HL-60 (cell line): ENCODE results near the gene HECTD4.

Source experiments
- CTCF ChIP-seq: IDR thresholded peaks from one replicate; pipeline ENCODE4 v1.5.1; 2011; ENCODE audit warnings: low read length, control low read depth, inconsistent platforms; ENCODE audit not compliant: insufficient read depth
- GABPA ChIP-seq: IDR thresholded peaks from 2 replicates; pipeline ENCODE4 v1.6.1; 2012; ENCODE audit warnings: low read depth
- POLR2AphosphoS5 ChIP-seq: IDR thresholded peaks from 2 replicates; pipeline ENCODE4 v1.6.1; 2012; ENCODE audit warnings: low read depth
- SPI1 ChIP-seq: IDR thresholded peaks from 2 replicates; pipeline ENCODE4 v1.6.1; 2012; ENCODE audit warnings: low read depth, mild to moderate bottlenecking, borderline replicate concordance
- TF ChIP-seq, protein P1 (sequence below): IDR thresholded peaks from 2 replicates; pipeline ENCODE4 v1.6.1; 2012; ENCODE audit warnings: low read depth; ENCODE audit not compliant: insufficient replicate concordance

GRCh38 chr12:112191201-112191600 lies 191.0 kb downstream of the HECTD4 start:
- TF ChIP-seq CTCF (no peak), POLR2AphosphoS5 (no peak), SPI1 (no peak), GABPA (no peak)
- TF ChIP-seq, protein P1, sequence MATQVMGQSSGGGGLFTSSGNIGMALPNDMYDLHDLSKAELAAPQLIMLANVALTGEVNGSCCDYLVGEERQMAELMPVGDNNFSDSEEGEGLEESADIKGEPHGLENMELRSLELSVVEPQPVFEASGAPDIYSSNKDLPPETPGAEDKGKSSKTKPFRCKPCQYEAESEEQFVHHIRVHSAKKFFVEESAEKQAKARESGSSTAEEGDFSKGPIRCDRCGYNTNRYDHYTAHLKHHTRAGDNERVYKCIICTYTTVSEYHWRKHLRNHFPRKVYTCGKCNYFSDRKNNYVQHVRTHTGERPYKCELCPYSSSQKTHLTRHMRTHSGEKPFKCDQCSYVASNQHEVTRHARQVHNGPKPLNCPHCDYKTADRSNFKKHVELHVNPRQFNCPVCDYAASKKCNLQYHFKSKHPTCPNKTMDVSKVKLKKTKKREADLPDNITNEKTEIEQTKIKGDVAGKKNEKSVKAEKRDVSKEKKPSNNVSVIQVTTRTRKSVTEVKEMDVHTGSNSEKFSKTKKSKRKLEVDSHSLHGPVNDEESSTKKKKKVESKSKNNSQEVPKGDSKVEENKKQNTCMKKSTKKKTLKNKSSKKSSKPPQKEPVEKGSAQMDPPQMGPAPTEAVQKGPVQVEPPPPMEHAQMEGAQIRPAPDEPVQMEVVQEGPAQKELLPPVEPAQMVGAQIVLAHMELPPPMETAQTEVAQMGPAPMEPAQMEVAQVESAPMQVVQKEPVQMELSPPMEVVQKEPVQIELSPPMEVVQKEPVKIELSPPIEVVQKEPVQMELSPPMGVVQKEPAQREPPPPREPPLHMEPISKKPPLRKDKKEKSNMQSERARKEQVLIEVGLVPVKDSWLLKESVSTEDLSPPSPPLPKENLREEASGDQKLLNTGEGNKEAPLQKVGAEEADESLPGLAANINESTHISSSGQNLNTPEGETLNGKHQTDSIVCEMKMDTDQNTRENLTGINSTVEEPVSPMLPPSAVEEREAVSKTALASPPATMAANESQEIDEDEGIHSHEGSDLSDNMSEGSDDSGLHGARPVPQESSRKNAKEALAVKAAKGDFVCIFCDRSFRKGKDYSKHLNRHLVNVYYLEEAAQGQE, result no peak
